ENCODE data around the gene TRA2B.
"Not testable (repeated sequence)": the region's sequence is repeated elsewhere in the genome, so short reads cannot be mapped to it uniquely, and the experiment has no call there.

The TRA2B gene

GRCh38 chr3:185927501-185928200 is 10.2 kb downstream of the TRA2B start:
- DNase-seq, result no peak

- DNase-seq, result no peak
Observed at GRCh38 chr3:185926445-185926844, 11.4 kb downstream of the TRA2B start.

- DNase-seq, result no peak
Observed at GRCh38 chr3:185925353-185925752, 12.5 kb downstream of the TRA2B start.

DNA sequence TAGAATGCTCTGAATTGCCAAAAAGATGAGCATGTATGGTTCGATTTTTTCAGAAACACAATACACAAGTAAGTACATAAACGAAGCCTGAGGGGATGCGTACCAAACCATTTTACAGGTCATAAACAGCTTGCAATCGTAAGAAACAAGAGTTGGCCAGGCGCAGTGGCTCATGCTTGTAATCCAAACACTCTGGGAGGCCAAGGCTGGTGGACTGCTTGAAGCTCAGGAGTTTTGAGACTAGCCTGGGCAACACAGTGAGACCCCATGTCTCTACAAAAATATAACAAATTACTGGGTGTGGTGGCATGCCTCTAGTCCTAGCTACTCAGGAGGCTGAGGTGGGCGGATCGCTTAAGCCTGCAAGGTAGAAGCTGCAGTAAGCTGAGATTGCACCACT is 13.4 kb downstream of the TRA2B start:
- DNase-seq, result no peak

DNA sequence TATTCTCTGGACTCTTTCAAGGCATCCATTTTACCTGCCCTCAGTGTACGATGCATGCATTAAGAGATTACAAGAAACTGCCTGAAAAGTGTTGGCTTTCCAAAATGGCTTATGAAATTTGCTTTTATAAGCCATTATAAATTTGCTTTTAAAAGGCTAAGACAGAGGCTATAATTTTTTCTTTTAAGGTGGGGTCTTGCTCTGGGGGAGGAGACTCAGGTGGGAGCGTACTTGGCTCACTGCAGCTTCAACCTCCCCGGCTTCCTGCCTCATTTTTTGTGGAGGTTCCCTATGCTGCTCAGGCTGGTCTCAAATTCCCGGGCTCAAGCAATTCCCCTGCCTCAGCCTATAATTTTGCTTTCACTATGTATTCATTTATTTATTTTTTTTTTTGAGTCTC is 17.6 kb downstream of the TRA2B start:
- DNase-seq, result no peak

GRCh38 chr3:185916042-185916833 is 21.6 kb downstream of the TRA2B start:
- DNase-seq, result no peak

- no peak for DNase-seq
Observed at GRCh38 chr3:185915642-185916041, 22.2 kb downstream of the TRA2B start.

- no peak for DNase-seq
Observed at GRCh38 chr3:185914911-185915629, 22.7 kb downstream of the TRA2B start.

GRCh38 chr3:185912929-185913901 is 24.6 kb downstream of the TRA2B start:
- DNase-seq, result no peak

GRCh38 chr3:185912512-185912911 is 25.3 kb downstream of the TRA2B start:
- DNase-seq, result no peak

DNA sequence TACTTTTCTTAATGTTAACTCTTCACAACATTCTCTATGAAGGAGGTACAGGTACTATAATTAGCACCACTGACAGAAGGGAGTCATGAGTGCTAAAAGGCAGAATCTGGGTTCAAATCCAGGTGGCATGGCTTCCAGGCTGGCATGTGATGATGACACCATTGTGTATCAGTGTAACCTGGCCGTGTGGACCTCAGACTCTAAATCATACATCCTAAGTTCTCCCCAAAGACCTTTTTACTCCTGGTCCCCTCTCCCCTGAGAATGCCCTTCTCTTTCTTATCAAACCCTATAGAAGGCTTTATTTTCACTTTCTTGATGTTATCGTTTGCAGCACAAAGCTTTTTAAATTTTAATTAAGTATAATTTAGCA is 26.8 kb downstream of the TRA2B start:
- not testable (repeated sequence) for DNase-seq

- DNase-seq, result not testable (repeated sequence)
Observed at GRCh38 chr3:185910322-185911075, 27.3 kb downstream of the TRA2B start.

DNA sequence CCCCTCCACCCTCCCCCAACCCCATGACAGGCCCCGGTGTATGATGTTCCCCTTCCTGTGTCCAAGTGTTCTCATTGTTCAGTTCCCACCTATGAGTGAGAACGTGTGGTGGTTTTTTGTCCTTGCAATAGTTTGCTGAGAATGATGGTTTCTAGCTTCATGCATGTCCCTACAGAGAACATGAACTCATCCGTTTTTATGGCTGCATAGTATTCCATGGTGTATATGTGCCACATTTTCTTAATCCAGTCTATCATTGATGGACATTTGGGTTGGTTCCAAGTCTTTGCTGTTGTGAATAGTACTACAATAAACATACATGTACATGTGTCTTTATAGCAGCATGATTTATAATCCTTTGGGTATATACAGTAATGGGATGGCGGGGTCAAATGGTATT is 27.9 kb downstream of the TRA2B start:
- not testable (repeated sequence) for DNase-seq

DNA sequence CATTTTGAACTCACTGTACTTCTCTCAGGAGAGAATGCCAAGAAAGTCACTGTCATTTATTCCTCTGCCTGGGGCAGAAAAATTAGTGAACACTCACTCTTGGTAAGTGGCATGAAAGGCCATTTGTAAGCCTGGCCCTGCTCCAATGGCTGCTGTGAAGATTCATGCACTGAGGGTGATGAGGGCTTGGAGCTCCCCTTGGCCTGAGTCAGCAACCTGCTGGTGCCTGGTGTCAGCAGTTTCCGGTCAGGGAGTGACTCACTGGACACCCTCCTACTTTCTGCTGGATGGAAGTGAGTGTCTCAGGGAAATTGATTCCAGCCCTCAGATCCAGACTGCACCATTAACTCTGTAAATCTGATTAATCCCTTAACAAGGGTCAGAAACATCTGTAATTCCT is 37.6 kb downstream of the TRA2B start:
- no peak for DNase-seq

- DNase-seq, result no peak
Observed at GRCh38 chr3:185896636-185897035, 41.2 kb downstream of the TRA2B start.

GRCh38 chr3:185887066-185887465 is 50.7 kb downstream of the TRA2B start:
- no peak for DNase-seq

- no peak for DNase-seq
Observed at GRCh38 chr3:185884641-185885040, 53.2 kb downstream of the TRA2B start.

DNA sequence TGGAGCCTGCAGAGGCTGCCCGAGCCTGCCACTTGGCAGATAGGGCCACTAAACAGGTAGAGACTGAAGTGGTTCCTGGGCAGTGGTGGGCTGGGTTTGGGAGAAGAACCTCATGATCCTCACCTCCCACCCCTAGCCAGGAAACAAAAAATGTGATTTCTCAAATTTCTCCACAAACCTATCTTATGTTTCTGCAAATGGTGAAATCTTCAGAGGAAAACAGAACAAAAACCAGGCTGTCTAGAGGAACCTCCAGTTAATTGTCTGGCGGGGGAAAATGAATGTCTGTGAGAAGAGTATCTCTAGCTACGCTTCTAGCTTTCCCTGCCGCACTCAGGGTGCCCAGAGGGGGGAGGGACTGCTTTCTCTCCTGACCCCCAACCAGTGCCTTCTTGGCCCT is 55.9 kb downstream of the TRA2B start:
- DNase-seq, result no peak

DNA sequence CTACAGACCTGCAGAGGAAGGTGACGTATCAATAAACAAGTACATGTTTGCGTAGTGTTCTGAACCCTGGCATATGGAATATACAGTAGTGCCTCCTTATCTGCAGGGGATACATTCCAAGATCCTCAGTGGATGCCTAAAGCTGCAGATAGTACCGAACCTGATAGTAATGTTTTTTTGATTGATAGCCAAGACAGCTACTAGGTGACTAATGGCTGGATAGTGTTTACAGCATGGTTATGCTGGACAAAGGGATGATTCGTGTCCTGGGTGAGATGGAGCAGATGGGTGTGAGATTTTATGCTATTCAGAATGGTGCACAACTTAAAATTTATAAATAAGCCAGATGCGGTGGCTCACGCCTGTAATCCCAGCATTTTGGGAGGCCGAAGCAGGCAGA is 57.2 kb downstream of the TRA2B start:
- no peak for DNase-seq

DNA sequence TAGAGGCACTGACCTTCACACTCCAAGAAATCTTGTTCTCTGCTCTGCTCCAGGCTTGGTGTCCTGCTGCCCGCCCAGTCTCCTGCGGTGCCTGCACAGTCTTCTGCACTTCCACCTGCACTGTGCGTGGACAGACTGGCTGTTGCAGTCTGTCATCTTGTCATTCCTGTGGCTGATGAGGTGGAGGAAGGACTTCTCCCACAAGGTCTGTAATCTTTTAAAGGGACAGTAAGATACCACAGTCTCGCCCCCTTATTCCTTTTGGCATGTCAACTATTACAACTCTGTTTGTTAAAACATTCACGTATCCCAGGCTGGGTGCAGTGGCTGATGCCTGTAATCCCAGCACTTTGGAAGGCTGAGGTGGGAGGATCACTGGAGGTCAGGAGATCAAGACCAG is 58.9 kb downstream of the TRA2B start:
- no peak for DNase-seq

DNA sequence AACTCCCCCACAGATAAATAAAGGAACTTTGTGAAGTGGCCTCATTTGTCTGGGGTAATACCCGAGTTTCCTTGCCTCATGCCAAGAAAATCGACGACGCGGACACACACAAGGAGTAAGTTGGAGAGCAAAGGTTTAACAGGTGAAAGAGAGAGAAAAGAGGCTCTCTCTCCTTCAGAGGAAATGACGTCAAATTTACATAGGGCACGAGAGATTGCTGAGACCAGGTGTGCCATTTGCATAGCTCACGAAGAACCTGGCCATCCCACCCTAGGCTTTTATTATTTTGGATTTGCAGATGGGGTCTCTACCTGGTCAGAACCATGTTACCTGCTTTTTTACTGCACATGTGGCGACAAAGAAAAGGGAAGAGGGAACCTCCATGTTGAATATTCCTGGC is 63.7 kb downstream of the TRA2B start:
- DNase-seq, result no peak

- no peak for DNase-seq
Observed at GRCh38 chr3:185867650-185868049, 70.2 kb downstream of the TRA2B start.

Data from T-helper 1 cell (primary cell).